IMR-90 (cell line): ENCODE measurements around the gene ITPK1. TPM values are rescaled to one million over a fixed set of nuclear protein-coding genes. Genes with fewer than 3 reads are reported as not detected.

Experiments
- ATAC-seq: fragments of 200-7000 bp; cut with Tn5 transposase; 2 replicates; pipeline ENCODE4 v1.9.1; 2020; ENCODE audit warnings: low read depth, mild to moderate bottlenecking, moderate library complexity
- BruUV-seq: library from RNA; stranded (reverse); fragments of 400-500 nt; replicated peaks from 2 replicates; lab custom pipeline; 2021; lab: Mats Ljungman, UMichigan
- CTCF ChIA-PET: fragments of 300-600 bp; formaldehyde crosslinking; extraction: SDS; loops from one replicate; lab custom pipeline; 2021; ENCODE audit warnings: antibody characterized with exemption; lab: Yijun Ruan, JAX
- POLR2A ChIA-PET: fragments of 300-600 bp; sonication (Branson Sonifier 250); formaldehyde crosslinking; loops from one replicate; lab custom pipeline; 2022; ENCODE audit warnings: antibody characterized with exemption; ENCODE audit not compliant: unreplicated experiment; lab: Charles Lee
- DNase-seq: peaks from one replicate; pipeline ENCODE4 v3.0.0; 2013
- H2AFZ ChIP-seq: replicated peaks from 2 replicates; pipeline ENCODE3; 2013; ENCODE audit warnings: low read length, mild to moderate bottlenecking; ENCODE audit not compliant: poor library complexity
- H2AK5ac ChIP-seq: 2 replicates; pipeline ENCODE4 v1.6.1; 2013; ENCODE audit warnings: low read depth, low read length, inconsistent platforms
- H2AK9ac ChIP-seq: replicated peaks from 2 replicates; pipeline ENCODE3; 2013; ENCODE audit warnings: mild to moderate bottlenecking, low read depth, low read length, moderate library complexity; ENCODE audit not compliant: poor library complexity
- H2BK120ac ChIP-seq: 2 replicates; pipeline ENCODE4 v1.6.1; 2013; ENCODE audit warnings: low read depth, low read length, inconsistent platforms
- H2BK15ac ChIP-seq: 3 replicates; pipeline ENCODE4 v1.6.1; 2013; ENCODE audit warnings: low read depth, low read length, inconsistent platforms
- H2BK20ac ChIP-seq: 2 replicates; pipeline ENCODE4 v1.6.1; 2013; ENCODE audit warnings: low read depth, mild to moderate bottlenecking, inconsistent platforms, low read length, moderate library complexity
- H2BK5ac ChIP-seq: 2 replicates; pipeline ENCODE4 v1.6.1; 2013; ENCODE audit warnings: mild to moderate bottlenecking, low read depth, low read length, inconsistent platforms; ENCODE audit not compliant: poor library complexity, severe bottlenecking
- H3K14ac ChIP-seq: replicated peaks from 2 replicates; pipeline ENCODE4 v1.6.1; 2013; ENCODE audit warnings: low read depth, low read length, inconsistent platforms
- H3K18ac ChIP-seq: 2 replicates; pipeline ENCODE4 v1.6.1; 2013; ENCODE audit warnings: low read depth, low read length, control low read depth
- H3K23ac ChIP-seq: 2 replicates; pipeline ENCODE4 v1.6.1; 2013; ENCODE audit warnings: low read depth, low read length, inconsistent platforms
- H3K27ac ChIP-seq: 2 replicates; pipeline ENCODE4 v1.5.1; 2013; ENCODE audit warnings: mild to moderate bottlenecking, control low read depth, low read length; ENCODE audit not compliant: insufficient read depth
- H3K27me3 ChIP-seq: 2 replicates; pipeline ENCODE4 v1.6.1; 2013; ENCODE audit warnings: low read length; ENCODE audit not compliant: control insufficient read depth, insufficient read depth
- H3K36me3 ChIP-seq: 2 replicates; pipeline ENCODE4 v1.6.1; 2013; ENCODE audit warnings: low read length, mixed read lengths; ENCODE audit not compliant: control insufficient read depth, insufficient read depth
- H3K4ac ChIP-seq: 2 replicates; pipeline ENCODE4 v1.6.1; 2013; ENCODE audit warnings: low read depth, low read length, inconsistent platforms
- H3K4me1 ChIP-seq: 2 replicates; pipeline ENCODE4 v1.6.1; 2013; ENCODE audit warnings: low read length, mixed read lengths; ENCODE audit not compliant: control insufficient read depth, insufficient read depth
- H3K4me2 ChIP-seq: 2 replicates; pipeline ENCODE4 v1.6.1; 2013; ENCODE audit warnings: low read depth, mild to moderate bottlenecking, control low read depth, low read length, moderate library complexity
- H3K4me3 ChIP-seq: 2 replicates; pipeline ENCODE4 v1.5.1; 2013; ENCODE audit warnings: low read depth, mild to moderate bottlenecking, control low read depth, low read length, moderate library complexity; ENCODE audit not compliant: insufficient read depth
- H3K56ac ChIP-seq: 2 replicates; pipeline ENCODE4 v1.6.1; 2013; ENCODE audit warnings: low read length, inconsistent platforms; ENCODE audit not compliant: insufficient read depth; ENCODE audit errors: extremely low read depth
- H3K79me1 ChIP-seq, 2 experiments: 2 replicates each; pipeline ENCODE4 v1.6.1; 2013; ENCODE audit warnings: low read length in 2 of 2, inconsistent platforms in 1 of 2, low read depth in 1 of 2
- H3K9ac ChIP-seq: 2 replicates; pipeline ENCODE4 v1.6.1; 2013; ENCODE audit warnings: low read depth, low read length, control low read depth
- H3K9me1 ChIP-seq: 2 replicates; pipeline ENCODE4 v1.6.1; 2013; ENCODE audit warnings: low read length, inconsistent platforms; ENCODE audit not compliant: insufficient read depth
- H3K9me3 ChIP-seq: 2 replicates; pipeline ENCODE4 v1.6.1; 2013; ENCODE audit warnings: low read length; ENCODE audit not compliant: control insufficient read depth, insufficient read depth
- H4K20me1 ChIP-seq: 2 replicates; pipeline ENCODE4 v1.6.1; 2013; ENCODE audit warnings: low read length, inconsistent platforms; ENCODE audit not compliant: insufficient read depth
- H4K5ac ChIP-seq: 2 replicates; pipeline ENCODE4 v1.6.1; 2013; ENCODE audit warnings: mild to moderate bottlenecking, low read depth, low read length, control low read depth
- H4K8ac ChIP-seq, 2 experiments: 2 replicates each; pipeline ENCODE4 v1.6.1; 2013; ENCODE audit warnings: low read depth in 2 of 2, low read length in 2 of 2, control low read depth in 1 of 2, inconsistent platforms in 1 of 2
- H4K91ac ChIP-seq: 2 replicates; pipeline ENCODE4 v1.6.1; 2013; ENCODE audit warnings: low read depth, low read length, inconsistent platforms; ENCODE audit not compliant: insufficient read depth
- MAZ ChIP-seq: IDR thresholded peaks from 2 replicates; pipeline ENCODE4 v1.6.1; 2012; ENCODE audit warnings: low read depth, mild to moderate bottlenecking, low read length, improper control_type of control experiment, moderate library complexity, borderline replicate concordance
- MXI1 ChIP-seq: IDR thresholded peaks from 2 replicates; pipeline ENCODE4 v1.6.1; 2012; ENCODE audit warnings: low read depth, mild to moderate bottlenecking, low read length, moderate library complexity, borderline replicate concordance
- RAD21 ChIP-seq: IDR thresholded peaks from 2 replicates; pipeline ENCODE4 v1.6.1; 2012; ENCODE audit warnings: low read length, improper control_type of control experiment
- WGBS, 2 experiments: methylation state at CpG; one replicate each; pipeline versions ENCODE4 v1.1.5 to v1.1.7; 2013; ENCODE audit warnings: missing lambda C conversion rate in 2 of 2; ENCODE audit not compliant: insufficient read length in 1 of 2; ENCODE audit errors: extremely low coverage in 2 of 2; 5-methylcytosine and 5-hydroxymethylcytosine counted together
- dilution Hi-C: fragments of 300-500 bp; cut with HindIII; formaldehyde crosslinking; loops from one replicate; pipeline ENCODE4 v1.14.3; 2018; ENCODE audit warnings: low sequenced_read_pairs; ENCODE audit not compliant: unreplicated experiment
- in situ Hi-C: fragments of 300-500 bp; cut with MboI; formaldehyde crosslinking; loops from 3 replicates; pipeline ENCODE4 v1.14.3; 2019; ENCODE audit warnings: low sequenced_read_pairs, inconsistent platforms, mixed read lengths
- intact Hi-C: fragments of 100-400 bp; cut with micrococcal nuclease; formaldehyde crosslinking; loops from 2 replicates; pipeline ENCODE4 v1.10.0; 2022
- polyA plus RNA-seq, 3 experiments: library from polyadenylated mRNA; depleted of rRNA; stranded (reverse); fragments of >200 nt; gene quantifications; 2 replicates each; pipeline ENCODE4 v1.2.3, GENCODE V29; 2012; ENCODE audit warnings: low replicate concordance in 1 of 3
- total RNA-seq: library from RNA; depleted of rRNA; stranded (reverse); fragments of >200 nt; gene quantifications from 2 replicates; pipeline ENCODE4 v1.2.3, GENCODE V29; 2012

Gene ITPK1
- total and polyA plus RNA-seq, 2 of the 4 experiments (the other 2 are of a cell fraction) = 21.7 to 26.9 TPM

- no peak for TF ChIP-seq MXI1
Observed at GRCh38 chr14:93150227-93151208, 34.8 kb upstream of the ITPK1 start (continued).

- no peak for TF ChIP-seq MAZ
- no peak for TF ChIP-seq RAD21
- CTCF ChIA-PET = no interaction called here
Observed at GRCh38 chr14:93148979-93149378, 33.3 kb upstream of the ITPK1 start.

More at GRCh38 chr14:93148979-93149378, 33.3 kb upstream of the ITPK1 start:
- Histone ChIP-seq H2AK9ac (no peak overlapping the region), H3K14ac (no peak overlapping the region), H4K91ac (no peak overlapping the region), H4K20me1 (no peaks in the 10 kb centered on the region), H4K8ac (no peak overlapping the region), H3K36me3 (no peaks in the 10 kb centered on the region), H3K4me3 (no peak overlapping the region), H3K27ac (no peak overlapping the region), H2AK5ac (no peak overlapping the region), H3K56ac (no peak overlapping the region), H2BK120ac (no peak overlapping the region), H3K27me3 (peaks cover 11% of the 10 kb centered on the region; the same call in 1 of the 2 replicates), H3K9me3 (no peaks in the 10 kb centered on the region), H3K9ac (no peak overlapping the region), H3K4me1 (no peaks in the 10 kb centered on the region), H4K5ac (no peak overlapping the region), H2BK20ac (no peak overlapping the region), H3K9me1 (no peaks in the 10 kb centered on the region), H3K18ac (no peak overlapping the region), H3K4me2 (no peak overlapping the region), H2BK15ac (no peak overlapping the region), H3K4ac (no peak overlapping the region), H3K23ac (no peak overlapping the region), H2BK5ac (no peak overlapping the region), H3K79me1 (no peaks in the 10 kb centered on the region), H2AFZ (no peak overlapping the region)
- in situ Hi-C loops = no loop called here
- BruUV-seq = no TSS peak
- intact Hi-C loops = no loop called here
- DNase-seq (no peak), ATAC-seq (no peak)
- WGBS, 2 experiments = 65% methylated on average over 2 of the region's 8 CpGs; no CpG with 5 or more reads in 1 of the 2 experiments
- POLR2A ChIA-PET = no interaction called here
- dilution Hi-C loops = no loop called here
